GM19372 (cell line): ENCODE measurements around the gene URGCP.
A peak's percentile ranks its signal among the peaks of the same experiment; 100 is the strongest.
"Not testable (repeated sequence)": the region's sequence is repeated elsewhere in the genome, so short reads cannot be mapped to it uniquely, and the experiment has no call there.

Experiments
- ATAC-seq: cut with Tn5 transposase; IDR thresholded peaks from one replicate; pipeline ENCODE4 v1.9.1; 2021; ENCODE audit warnings: mild to moderate bottlenecking, low read depth, moderate library complexity; ENCODE audit not compliant: unreplicated experiment

URGCP gene

DNA sequence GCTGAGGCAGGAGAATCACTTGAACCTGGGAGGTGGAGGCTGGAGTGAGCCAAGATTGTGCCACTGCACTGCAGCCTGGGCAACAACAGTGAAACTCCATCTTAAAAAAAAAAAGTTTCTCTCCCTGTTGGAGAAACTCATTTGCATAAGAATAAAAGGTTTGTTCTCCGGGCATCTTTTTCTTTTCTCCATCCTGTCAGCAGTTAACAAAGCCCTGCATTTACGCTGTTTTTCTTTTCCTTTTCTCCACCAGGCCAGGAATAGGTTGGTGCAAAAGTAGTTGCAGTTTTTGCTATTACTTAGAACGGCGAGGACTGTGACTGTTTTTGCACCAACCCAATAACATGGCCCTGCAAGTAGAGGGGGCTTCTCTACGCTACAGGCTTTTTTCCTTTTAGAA is 9.5 kb upstream of the URGCP start:
- no peak for ATAC-seq

DNA sequence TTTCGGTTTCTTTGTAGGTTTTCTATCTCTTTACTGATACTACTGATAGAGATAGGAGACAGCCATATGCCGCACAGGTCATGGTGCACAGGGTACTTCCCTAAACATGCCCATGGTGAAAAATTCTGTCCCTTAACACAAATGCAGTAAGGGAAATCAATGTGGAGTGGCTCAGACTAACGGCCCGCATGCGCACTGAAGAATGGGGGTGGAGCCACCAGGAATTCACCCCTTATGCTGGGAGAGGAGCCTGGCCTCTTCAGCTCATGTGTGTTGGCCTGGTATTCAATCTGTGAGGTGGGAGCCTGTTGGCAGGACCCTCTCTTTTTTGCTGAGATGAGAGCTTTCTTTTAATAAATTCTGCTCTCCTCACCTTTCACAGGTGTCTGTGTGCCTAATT is 8.4 kb upstream of the URGCP start:
- no peak for ATAC-seq

DNA sequence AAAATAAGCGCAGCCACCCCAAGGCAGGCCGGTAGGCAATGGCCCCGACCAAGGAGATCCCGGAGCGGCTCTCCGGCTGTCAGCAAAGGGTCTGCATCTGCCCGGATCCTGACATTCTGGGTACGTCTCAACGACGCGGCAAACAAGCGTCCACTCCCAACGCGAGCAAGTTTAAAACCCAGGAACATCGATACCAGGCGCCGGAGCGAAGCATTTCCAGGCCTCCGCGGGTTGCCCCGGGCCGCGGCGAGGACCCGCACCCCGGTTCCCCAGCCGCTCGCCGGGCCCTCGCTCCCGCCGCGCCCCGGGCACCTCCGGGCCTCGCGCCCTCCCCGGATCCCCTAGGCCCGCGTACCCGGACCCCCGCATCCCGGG is 453 bp downstream of the URGCP start:
- peak; percentile 34 for ATAC-seq

DNA sequence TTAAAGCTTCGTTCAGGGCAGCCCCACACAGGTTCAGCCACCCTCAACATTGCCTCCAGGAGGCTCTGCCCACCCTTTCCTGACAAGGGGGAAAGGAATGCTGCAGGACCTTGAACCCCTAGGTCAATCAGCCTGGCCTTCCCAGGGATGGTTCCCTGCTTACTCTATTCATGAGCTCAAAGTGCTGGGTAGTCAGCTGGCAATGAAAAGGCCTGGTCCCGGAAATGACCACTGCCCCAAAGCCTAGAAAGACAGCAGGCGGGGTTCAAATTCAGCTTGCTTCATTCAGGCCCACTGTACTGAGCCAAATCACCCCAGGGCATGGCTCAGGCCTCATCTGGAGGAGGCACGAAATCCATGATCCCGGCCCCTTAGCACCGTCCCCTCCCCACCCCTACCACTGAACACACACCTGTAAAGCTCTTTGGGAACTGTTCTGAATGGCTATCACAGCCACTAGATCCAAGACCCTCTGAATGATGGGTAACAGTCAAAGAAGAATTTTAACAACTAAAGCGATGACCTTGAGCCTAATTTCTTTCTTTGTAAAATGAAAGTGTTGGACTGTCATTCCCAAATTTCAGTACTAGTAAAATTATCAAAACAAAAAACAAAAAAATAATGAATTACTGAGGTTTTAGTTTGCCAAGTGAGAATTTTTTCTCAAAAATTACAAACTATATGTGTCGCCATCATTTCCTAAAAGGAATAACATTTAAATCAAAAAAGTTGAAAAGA is 1.0 kb downstream of the URGCP start:
- ATAC-seq = no peak

DNA sequence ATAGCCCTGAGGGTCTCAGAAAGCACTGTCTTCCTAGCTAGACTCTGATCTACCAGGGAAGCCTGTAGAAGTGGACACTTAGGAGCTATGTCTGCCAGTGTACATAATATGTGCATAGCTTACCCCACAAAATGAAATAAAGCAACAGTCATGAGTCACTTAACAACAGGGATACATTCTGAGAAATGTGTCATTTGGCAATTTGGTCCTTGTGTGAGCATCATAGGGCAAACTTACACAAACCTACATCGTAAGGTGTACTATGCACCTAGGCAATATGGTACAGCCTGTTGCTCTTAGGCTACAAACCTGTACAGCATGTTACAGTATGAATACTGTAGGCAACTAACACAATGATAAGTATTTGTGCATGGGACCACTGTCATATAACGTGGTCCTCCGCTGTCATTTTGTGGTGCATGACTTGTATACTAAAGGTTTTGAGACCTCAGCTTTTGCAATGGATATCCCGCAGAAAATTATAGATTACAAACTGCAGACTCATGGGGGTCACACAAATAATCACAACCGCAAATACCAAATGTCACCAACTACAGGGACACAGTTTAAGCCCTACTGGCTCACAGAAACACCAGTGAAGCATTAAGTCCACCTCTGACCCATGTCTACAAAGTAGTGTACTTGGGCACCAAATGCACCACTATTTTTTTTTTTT is 1.7 kb downstream of the URGCP start:
- ATAC-seq = no peak

DNA sequence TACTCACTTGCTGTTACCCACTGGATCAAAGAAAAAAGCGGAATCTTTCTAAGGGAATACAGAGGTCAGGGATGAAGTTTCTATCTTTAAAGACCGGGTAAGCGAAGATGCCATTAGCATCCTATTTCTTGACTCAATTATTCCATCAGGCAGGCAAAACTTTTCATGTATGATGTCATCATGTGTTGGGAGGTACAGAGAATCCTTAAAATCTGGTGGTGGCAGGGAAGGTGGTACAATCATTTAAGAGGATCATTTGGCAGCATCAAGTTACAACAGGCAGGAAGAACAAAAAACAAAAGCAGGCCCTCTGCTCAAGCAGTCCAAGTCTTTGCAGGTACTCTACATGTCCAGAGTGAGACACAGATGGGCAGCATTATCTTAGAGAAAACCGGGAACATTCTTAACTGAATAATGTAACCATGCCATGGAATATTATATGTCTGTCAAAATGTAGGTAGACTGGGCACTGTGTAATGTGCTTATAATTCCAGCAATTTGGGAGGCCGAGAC is 3.8 kb downstream of the URGCP start:
- no peak for ATAC-seq

DNA sequence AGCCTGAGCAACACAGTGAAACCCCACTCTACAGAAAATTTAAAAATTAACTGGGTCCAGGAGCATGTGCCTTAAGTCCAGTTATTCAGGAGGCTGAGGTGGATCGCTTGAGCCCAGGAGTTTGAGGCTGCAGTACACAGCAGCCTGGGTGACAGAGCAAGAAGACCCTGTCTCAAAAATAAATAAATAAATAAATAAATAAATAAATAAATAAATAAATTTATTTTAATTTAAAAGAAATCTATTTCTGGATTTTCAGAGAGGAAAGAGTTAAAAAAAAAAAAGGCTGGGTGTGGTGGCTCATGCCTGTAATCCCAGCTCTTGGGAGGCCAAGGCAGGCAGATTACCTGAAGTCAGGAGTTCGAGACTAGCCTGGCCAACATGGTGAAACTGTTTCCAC is 7.8 kb downstream of the URGCP start:
- not testable (repeated sequence) for ATAC-seq

DNA sequence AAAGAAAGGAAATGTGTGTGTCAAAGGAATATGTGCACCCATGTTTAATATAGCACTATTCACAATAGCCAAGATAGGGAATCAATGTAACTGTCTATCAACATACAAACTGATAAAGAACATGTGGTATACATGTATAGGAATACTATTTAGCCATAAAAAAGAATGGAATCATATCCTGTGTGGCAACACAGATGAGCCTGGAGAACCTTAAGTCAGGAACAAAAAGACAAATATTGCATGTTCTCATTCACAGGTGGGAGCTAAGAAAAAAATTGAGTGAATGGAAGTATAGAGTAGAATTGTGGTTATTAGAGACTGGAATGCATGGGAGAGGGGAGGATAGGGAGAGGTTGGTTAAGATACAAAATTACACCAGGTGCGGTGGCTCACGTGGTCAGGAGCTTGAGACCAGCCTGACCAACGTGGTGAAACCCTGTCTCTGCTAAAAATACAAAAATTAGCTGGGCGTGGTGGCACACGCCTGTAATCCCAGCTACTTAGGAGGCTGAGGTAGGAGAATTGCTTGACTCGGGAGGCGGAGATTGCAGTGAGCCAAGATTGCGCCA is 10.5 kb downstream of the URGCP start:
- ATAC-seq = no peak

DNA sequence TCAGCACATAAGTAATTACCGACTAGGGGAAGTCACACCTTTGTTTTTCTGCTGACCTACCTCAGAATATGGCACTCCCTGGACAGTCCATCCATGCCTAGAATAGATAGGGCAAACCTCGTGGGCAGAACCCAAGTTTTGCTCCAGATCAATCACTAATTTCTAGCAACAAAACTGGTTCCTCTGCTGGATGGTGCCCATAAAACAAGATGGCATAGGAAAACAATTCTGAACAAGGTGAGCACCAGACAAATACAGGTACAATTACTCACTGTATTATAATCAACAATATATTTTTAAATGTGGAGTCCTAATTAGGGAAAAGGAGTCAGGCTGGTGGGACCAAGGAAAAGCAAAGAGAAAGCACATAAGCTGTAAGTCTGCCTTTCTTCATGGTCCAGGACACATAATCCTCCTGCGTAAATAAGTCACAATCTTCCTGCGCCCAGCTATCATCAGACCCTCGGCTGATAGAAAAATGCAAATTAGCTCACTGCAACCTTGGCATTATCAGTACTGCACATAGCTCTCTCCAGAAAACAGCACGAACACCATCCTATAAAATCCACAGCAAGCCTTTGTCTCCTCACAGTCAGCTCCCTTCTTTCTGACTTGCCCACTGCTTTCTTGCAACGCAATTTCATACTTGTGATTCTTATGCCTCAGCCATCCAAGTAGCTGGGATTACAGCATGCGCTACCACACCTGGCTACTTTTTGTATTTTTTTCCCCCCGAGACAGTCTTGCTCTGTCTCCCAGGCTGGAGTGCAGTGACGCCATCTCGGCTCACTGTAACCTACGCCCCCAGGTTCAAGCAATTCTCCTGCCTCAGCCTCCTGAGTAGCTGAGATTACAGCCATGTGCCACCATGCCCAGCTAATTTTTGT is 15.1 kb downstream of the URGCP start:
- ATAC-seq = no peak

DNA sequence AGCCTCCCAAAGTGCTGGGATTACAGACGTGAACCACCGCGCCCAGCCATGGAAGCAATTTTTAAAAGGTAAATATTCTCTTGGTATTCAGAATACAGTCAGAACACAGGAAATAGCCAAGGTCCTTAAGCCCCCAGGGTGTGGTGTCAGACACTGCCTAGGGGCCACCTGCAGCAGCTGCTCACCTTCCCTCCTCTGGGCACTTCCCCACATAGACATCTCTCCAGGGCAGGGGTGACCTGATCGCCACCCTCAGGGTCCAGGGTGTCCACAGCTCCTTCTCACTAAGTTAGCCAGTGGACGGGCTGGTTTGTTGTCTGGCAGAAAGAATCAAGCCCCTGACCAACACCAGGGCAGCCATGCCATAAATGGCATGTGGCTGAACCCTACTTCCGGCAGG is 15.9 kb downstream of the URGCP start:
- ATAC-seq = no peak

DNA sequence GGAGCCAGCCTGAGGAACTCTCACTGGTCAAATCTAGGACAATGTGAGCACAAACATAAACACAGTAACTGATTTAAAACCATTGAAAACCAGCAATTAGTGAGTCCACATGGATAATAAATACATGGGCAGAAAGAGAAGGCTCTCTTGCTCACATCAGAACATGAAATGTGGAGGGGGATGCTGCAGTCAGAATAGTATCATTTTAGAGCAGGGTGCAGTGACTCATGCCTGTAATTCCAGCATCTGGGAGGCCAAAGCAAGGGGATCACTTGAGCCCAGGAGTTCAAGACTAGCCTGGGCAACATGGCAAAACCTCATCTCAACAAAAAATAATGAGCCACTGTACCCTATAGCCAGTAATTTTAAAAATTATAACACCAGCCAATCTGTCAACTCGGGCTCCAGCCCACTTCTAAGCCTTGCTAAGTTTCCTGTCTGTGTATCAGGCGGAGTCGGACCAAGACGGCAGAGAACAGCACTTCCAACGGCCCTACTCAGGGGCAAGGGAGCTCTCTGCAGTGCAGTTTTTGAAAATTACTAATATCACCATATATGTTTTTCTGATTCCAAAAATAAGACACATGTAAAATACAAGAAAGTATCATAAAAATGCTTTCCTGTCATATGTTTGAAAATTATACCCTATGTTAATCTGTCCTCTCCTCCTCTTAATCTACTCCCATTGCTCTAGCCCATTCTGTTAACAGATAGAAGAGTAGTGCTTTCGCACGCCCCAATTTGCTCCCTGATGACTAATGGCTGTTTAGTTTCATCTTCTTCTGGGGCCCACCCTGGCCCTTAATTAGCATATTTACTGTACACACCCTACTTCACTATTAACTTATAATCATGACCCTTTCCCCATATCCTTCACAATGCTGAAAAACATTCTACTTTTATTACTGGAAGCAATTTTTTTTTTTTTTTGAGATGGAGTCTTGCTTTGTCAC is 17.1 kb downstream of the URGCP start:
- ATAC-seq = no peak

DNA sequence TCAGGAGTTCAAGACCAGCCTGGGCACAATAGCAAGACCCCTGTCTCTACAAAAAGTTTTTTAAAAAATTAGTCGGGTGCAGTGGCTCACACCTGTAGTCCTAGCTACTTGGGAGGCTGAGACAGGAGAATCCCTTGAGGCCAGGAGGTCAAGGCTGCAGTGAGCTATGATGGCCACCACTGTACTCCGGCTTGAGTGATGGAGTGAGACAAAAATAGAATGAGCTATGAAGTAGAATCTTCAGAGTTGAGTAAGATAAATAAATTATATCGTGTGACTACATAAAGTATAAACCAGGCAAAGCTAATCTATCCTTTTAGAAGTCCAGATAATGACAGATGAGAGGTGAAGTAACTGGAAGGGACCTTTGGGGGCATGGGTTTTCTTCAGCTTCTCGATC is 21.8 kb downstream of the URGCP start:
- no peak for ATAC-seq

DNA sequence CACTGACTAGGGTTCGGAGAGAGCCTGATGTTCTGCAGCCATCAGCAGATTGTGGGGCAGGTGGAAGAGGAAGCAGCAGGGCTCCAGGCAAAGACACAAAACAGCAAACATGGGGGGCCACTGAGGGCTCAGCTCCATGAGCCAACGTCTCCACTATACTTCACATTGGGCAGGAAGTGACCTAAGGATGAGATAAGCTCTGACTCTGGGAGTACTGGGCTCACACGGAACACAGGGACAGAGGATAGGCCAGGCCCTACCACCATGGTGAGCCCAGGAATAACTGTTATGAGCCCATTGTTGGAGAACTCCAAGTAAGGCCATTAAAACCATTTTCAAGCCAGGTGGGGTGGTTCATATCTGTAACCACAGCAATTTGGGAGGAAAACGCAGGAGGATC is 22.2 kb downstream of the URGCP start:
- ATAC-seq = no peak

DNA sequence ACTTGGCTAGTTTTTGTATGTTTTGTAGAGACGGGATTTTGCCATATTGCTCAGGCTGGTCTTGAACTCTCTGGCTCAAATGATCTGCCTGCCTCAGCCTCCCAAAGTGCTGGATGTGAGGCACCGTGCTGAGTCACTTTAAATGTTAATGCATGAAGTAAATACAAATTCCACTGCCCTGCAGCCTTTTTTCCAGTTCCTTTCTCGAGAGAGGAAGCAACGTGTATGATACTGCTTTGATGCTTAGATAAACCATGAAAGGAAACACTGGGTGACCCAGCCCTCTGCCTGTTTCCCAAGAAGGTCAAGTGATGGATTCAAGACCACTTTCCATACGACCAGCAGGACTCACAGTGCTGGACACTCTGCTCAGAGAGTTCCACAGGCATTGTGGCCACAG is 25.8 kb downstream of the URGCP start:
- no peak for ATAC-seq

DNA sequence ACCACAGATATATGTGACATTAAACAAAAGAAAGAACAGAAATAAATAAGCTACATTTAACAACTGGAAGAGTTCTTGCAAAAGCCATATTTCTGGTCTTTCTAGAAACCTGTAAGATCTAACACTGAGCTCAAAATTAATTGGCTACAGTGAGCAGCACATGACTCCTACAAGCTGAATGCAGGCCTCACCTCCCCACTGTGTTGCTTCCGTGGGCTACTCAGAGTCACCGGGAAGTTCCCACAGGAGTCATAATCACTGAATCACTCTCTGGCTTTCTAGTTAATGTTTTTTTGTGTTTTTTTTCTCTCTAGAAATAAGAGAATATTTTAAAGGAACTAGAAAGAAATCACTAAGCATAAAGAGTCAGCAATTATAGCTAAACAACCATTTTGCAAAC is 26.9 kb downstream of the URGCP start:
- ATAC-seq = no peak

DNA sequence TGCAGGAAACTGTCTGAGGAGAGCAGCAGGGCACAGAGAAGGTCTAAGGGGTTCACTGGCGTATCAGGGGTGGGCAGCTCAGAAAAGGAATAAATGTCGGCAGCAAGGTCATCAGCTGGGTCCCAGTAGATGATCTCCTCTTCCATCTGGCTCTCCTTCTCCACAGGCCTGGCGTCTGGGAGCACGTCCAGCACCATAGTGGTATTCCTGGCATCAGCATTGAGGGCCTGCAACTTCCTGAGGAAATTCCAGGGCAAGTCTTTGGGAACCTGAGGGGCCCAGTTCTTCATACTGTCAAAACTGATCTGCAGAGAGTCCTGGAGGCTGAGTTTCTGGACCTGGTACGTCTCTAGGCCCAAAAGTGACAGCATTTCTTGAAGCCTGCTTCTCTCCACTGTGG is 27.5 kb downstream of the URGCP start:
- ATAC-seq = no peak

DNA sequence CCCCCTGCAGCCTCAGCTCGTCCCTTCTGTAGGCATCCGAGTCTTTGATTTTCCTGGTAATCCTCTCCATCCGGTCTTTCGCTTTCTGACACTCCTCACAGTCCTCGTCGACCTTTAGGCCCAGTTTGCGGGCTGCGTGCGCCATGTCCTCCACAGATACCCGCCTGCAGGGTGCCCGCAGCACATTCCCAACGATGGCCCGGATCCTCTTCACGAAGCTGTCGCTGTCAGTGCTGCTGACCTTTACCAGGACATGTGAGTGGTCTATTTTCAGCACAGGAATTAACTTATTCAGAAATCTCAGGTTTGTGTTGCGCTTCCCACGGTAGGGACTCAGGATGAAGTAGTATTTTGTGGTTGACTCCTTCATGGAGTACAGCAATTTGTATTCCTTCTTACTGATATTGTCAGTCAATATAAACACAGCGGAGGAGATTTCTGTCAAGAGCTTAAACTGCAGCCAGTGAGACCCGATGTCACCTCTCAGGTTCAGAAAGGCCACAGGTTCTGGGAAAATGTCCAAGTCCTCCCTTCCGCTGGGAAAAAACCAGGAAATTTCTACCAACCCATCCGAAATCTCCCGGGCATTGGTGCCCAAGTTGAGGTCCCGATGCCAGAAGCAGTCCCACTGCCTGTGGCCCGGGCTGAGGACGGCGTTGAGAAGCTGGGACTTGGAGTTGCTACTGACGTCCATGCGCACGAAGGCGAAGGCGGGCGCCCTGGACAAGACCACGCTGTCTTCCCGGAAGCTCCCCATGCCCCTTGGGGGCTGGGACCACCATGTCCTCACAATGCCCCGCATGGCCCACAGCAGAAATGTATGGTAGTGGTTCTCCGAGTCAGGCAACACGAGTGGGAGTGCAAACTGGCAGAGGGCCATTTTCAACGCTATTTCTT is 28.2 kb downstream of the URGCP start:
- ATAC-seq = no peak

DNA sequence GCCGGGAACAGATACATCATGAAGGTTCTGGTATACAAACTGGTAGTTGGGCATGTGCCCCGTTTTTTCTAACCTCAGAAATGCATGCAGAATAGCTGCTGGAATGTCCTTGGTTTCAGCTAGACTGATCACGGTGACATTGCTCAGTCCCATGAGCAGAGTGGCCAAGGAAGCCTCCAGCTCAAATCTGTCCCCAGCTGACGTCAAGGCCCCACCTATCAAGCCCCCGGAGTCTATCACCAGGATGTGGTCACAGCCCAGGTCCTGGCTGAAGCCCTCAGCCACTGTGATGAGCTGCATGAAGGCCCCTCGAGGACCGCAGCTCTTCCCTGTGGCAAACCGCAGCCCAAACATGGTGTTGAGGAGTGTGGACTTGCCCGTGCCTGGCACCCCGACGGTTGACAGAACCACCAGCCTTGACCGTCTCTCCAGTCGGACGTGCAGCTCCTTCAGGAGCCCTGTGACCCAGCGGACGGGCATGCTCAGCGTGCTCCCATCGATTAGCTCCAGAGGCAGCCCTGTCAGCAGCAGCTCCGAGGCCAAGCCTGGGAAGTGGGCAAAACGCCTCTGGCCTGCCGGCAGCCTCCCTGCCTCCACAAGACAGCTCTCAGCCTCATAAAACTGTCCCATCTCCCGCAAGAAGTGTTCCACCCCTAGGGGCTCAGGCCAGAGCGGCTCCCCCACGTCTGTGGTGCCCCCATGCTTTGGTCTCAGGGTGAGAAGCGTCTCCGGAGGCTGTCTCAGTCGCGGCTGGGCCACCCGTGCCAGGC is 29.2 kb downstream of the URGCP start:
- no peak for ATAC-seq
